Measurements from ENCODE around the gene EFCAB6. TPM values are rescaled to one million over a fixed set of nuclear protein-coding genes. Genes with fewer than 3 reads are reported as not detected.

Gene EFCAB6
- total and polyA plus RNA-seq, 2 donors, result 1.1 to 1.4 TPM

GRCh38 chr22:43821606-43822425 lies 9.7 kb upstream of the EFCAB6 start:
- 79% methylated on average over 22 of the region's 22 CpGs for WGBS
- DNase-seq (ENCODE audit: low read depth in 6 of 9, low spot score in 9 of 9), result no peak
- no peaks in the 10 kb centered on the region for H3K36me3 ChIP-seq (ENCODE audit: control insufficient read depth in 2 of 2, insufficient read depth in 2 of 2, low read length in 1 of 2)
- peaks cover 0 to 3% of the 10 kb centered on the region in 2 donors for H3K4me1 ChIP-seq (ENCODE audit: control insufficient read depth in 2 of 2, insufficient read depth in 2 of 2, low read length in 2 of 2)
- no peak overlapping the region for H3K4me3 ChIP-seq (ENCODE audit: low read length in 2 of 2)
- H3K27ac ChIP-seq (ENCODE audit: low read depth in 1 of 2, low read length in 1 of 2), result no peak overlapping the region
- no peaks in the 10 kb centered on the region for H3K9me3 ChIP-seq (ENCODE audit: control insufficient read depth in 2 of 2, insufficient read depth in 1 of 2, low read length in 1 of 2)
- no peaks in the 10 kb centered on the region for H3K27me3 ChIP-seq (ENCODE audit: control insufficient read depth in 2 of 2, insufficient read depth in 1 of 2, low read length in 1 of 2)

GRCh38 chr22:43820651-43821305 lies 8.7 kb upstream of the EFCAB6 start:
- no peaks in the 10 kb centered on the region for H3K4me1 ChIP-seq (ENCODE audit: control insufficient read depth in 2 of 2, insufficient read depth in 2 of 2, low read length in 2 of 2)
- no peak for DNase-seq (ENCODE audit: low read depth in 6 of 9, low spot score in 9 of 9)
- H3K4me3 ChIP-seq (ENCODE audit: low read length in 2 of 2), result no peak overlapping the region
- H3K27me3 ChIP-seq (ENCODE audit: control insufficient read depth in 2 of 2, insufficient read depth in 1 of 2, low read length in 1 of 2), result no peaks in the 10 kb centered on the region
- no peak overlapping the region for H3K27ac ChIP-seq (ENCODE audit: low read depth in 1 of 2, low read length in 1 of 2)
- H3K9me3 ChIP-seq (ENCODE audit: control insufficient read depth in 2 of 2, insufficient read depth in 1 of 2, low read length in 1 of 2), result no peaks in the 10 kb centered on the region
- 87% methylated on average over 18 of the region's 18 CpGs for WGBS
- no peaks in the 10 kb centered on the region for H3K36me3 ChIP-seq (ENCODE audit: control insufficient read depth in 2 of 2, insufficient read depth in 2 of 2, low read length in 1 of 2)

GRCh38 chr22:43819931-43820640 lies 8.0 kb upstream of the EFCAB6 start:
- H3K36me3 ChIP-seq (ENCODE audit: control insufficient read depth in 2 of 2, insufficient read depth in 2 of 2, low read length in 1 of 2), result no peaks in the 10 kb centered on the region
- WGBS, result 92% methylated on average over 13 of the region's 13 CpGs
- DNase-seq (ENCODE audit: low read depth in 6 of 9, low spot score in 9 of 9), result no peak
- no peaks in the 10 kb centered on the region for H3K4me1 ChIP-seq (ENCODE audit: control insufficient read depth in 2 of 2, insufficient read depth in 2 of 2, low read length in 2 of 2)
- H3K27me3 ChIP-seq (ENCODE audit: control insufficient read depth in 2 of 2, insufficient read depth in 1 of 2, low read length in 1 of 2), result no peaks in the 10 kb centered on the region
- H3K9me3 ChIP-seq (ENCODE audit: control insufficient read depth in 2 of 2, insufficient read depth in 1 of 2, low read length in 1 of 2), result no peaks in the 10 kb centered on the region
- no peak overlapping the region for H3K27ac ChIP-seq (ENCODE audit: low read depth in 1 of 2, low read length in 1 of 2)
- H3K4me3 ChIP-seq (ENCODE audit: low read length in 2 of 2), result no peak overlapping the region

GRCh38 chr22:43819421-43819921 lies 7.4 kb upstream of the EFCAB6 start:
- H3K4me1 ChIP-seq (ENCODE audit: control insufficient read depth in 2 of 2, insufficient read depth in 2 of 2, low read length in 2 of 2), result no peaks in the 10 kb centered on the region
- 94% methylated on average over 12 of the region's 12 CpGs for WGBS
- H3K36me3 ChIP-seq (ENCODE audit: control insufficient read depth in 2 of 2, insufficient read depth in 2 of 2, low read length in 1 of 2), result no peaks in the 10 kb centered on the region
- H3K27me3 ChIP-seq (ENCODE audit: control insufficient read depth in 2 of 2, insufficient read depth in 1 of 2, low read length in 1 of 2), result no peaks in the 10 kb centered on the region
- H3K27ac ChIP-seq (ENCODE audit: low read depth in 1 of 2, low read length in 1 of 2), result no peak overlapping the region
- no peak overlapping the region for H3K4me3 ChIP-seq (ENCODE audit: low read length in 2 of 2)
- DNase-seq (ENCODE audit: low read depth in 6 of 9, low spot score in 9 of 9), result no peak
- no peaks in the 10 kb centered on the region for H3K9me3 ChIP-seq (ENCODE audit: control insufficient read depth in 2 of 2, insufficient read depth in 1 of 2, low read length in 1 of 2)

- Histone ChIP-seq H3K9me3 (ENCODE audit: control insufficient read depth in 2 of 2, insufficient read depth in 1 of 2, low read length in 1 of 2) (no peaks in the 10 kb centered on the region), H3K36me3 (ENCODE audit: control insufficient read depth in 2 of 2, insufficient read depth in 2 of 2, low read length in 1 of 2) (no peaks in the 10 kb centered on the region), H3K27ac (ENCODE audit: low read depth in 1 of 2, low read length in 1 of 2) (no peak overlapping the region), H3K4me3 (ENCODE audit: low read length in 2 of 2) (no peak overlapping the region), H3K4me1 (ENCODE audit: control insufficient read depth in 2 of 2, insufficient read depth in 2 of 2, low read length in 2 of 2) (no peaks in the 10 kb centered on the region), H3K27me3 (ENCODE audit: control insufficient read depth in 2 of 2, insufficient read depth in 1 of 2, low read length in 1 of 2) (no peaks in the 10 kb centered on the region)
- 94% methylated on average over 11 of the region's 11 CpGs for WGBS
- DNase-seq (ENCODE audit: low read depth in 6 of 9, low spot score in 9 of 9), result no peak
These were observed 6.9 kb upstream of the EFCAB6 start for GRCh38 chr22:43818981-43819380.

- no peaks in the 10 kb centered on the region for H3K9me3 ChIP-seq (ENCODE audit: control insufficient read depth in 2 of 2, insufficient read depth in 1 of 2, low read length in 1 of 2)
- H3K4me1 ChIP-seq (ENCODE audit: control insufficient read depth in 2 of 2, insufficient read depth in 2 of 2, low read length in 2 of 2), result peaks cover 6 to 11% of the 10 kb centered on the region in 2 donors
- no peaks in the 10 kb centered on the region for H3K27me3 ChIP-seq (ENCODE audit: control insufficient read depth in 2 of 2, insufficient read depth in 1 of 2, low read length in 1 of 2)
- no peaks in the 10 kb centered on the region for H3K36me3 ChIP-seq (ENCODE audit: control insufficient read depth in 2 of 2, insufficient read depth in 2 of 2, low read length in 1 of 2)
- H3K27ac ChIP-seq (ENCODE audit: low read depth in 1 of 2, low read length in 1 of 2), result no peak overlapping the region
- DNase-seq (ENCODE audit: low read depth in 6 of 9, low spot score in 9 of 9), result no peak
- H3K4me3 ChIP-seq (ENCODE audit: low read length in 2 of 2), result no peak overlapping the region
- 97% methylated on average over 9 of the region's 9 CpGs for WGBS
These were observed 5.3 kb upstream of the EFCAB6 start for GRCh38 chr22:43817402-43817801.

- H3K9me3 ChIP-seq (ENCODE audit: control insufficient read depth in 2 of 2, insufficient read depth in 1 of 2, low read length in 1 of 2), result no peaks in the 10 kb centered on the region
- peaks cover 0 to 2% of the 10 kb centered on the region in 2 donors for H3K27me3 ChIP-seq (ENCODE audit: control insufficient read depth in 2 of 2, insufficient read depth in 1 of 2, low read length in 1 of 2)
- H3K27ac ChIP-seq (ENCODE audit: low read depth in 1 of 2, low read length in 1 of 2), result no peak overlapping the region
- peaks cover 12 to 16% of the 10 kb centered on the region in 2 donors for H3K4me1 ChIP-seq (ENCODE audit: control insufficient read depth in 2 of 2, insufficient read depth in 2 of 2, low read length in 2 of 2)
- WGBS, result 98% methylated on average over 5 of the region's 5 CpGs
- H3K4me3 ChIP-seq (ENCODE audit: low read length in 2 of 2), result no peak overlapping the region
- no peak for DNase-seq (ENCODE audit: low read depth in 6 of 9, low spot score in 9 of 9)
- H3K36me3 ChIP-seq (ENCODE audit: control insufficient read depth in 2 of 2, insufficient read depth in 2 of 2, low read length in 1 of 2), result no peaks in the 10 kb centered on the region
These were observed 2.2 kb upstream of the EFCAB6 start for GRCh38 chr22:43814264-43814663.

- H3K4me3 ChIP-seq (ENCODE audit: low read length in 2 of 2), result peak overlapping the region; percentile 62 to 80
- 30% methylated on average over 6 of the region's 6 CpGs for WGBS
- H3K4me1 ChIP-seq (ENCODE audit: control insufficient read depth in 2 of 2, insufficient read depth in 2 of 2, low read length in 2 of 2), result peaks cover 12 to 16% of the 10 kb centered on the region in 2 donors
- no peak overlapping the region for H3K27ac ChIP-seq (ENCODE audit: low read depth in 1 of 2, low read length in 1 of 2)
- H3K9me3 ChIP-seq (ENCODE audit: control insufficient read depth in 2 of 2, insufficient read depth in 1 of 2, low read length in 1 of 2), result no peaks in the 10 kb centered on the region
- H3K36me3 ChIP-seq (ENCODE audit: control insufficient read depth in 2 of 2, insufficient read depth in 2 of 2, low read length in 1 of 2), result no peaks in the 10 kb centered on the region
- no peak for DNase-seq (ENCODE audit: low read depth in 6 of 9, low spot score in 9 of 9)
- H3K27me3 ChIP-seq (ENCODE audit: control insufficient read depth in 2 of 2, insufficient read depth in 1 of 2, low read length in 1 of 2), result peaks cover 0 to 2% of the 10 kb centered on the region in 2 donors
These were observed 785 bp upstream of the EFCAB6 start for GRCh38 chr22:43812890-43813289.

GRCh38 chr22:43811777-43812148 lies 342 bp downstream of the EFCAB6 start:
- Histone ChIP-seq H3K27ac (ENCODE audit: low read depth in 1 of 2, low read length in 1 of 2) (no peak overlapping the region), H3K4me1 (ENCODE audit: control insufficient read depth in 2 of 2, insufficient read depth in 2 of 2, low read length in 2 of 2) (peaks cover 12 to 16% of the 10 kb centered on the region in 2 donors), H3K4me3 (ENCODE audit: low read length in 2 of 2) (peak overlapping the region; percentile 62 to 80), H3K36me3 (ENCODE audit: control insufficient read depth in 2 of 2, insufficient read depth in 2 of 2, low read length in 1 of 2) (no peaks in the 10 kb centered on the region), H3K9me3 (ENCODE audit: control insufficient read depth in 2 of 2, insufficient read depth in 1 of 2, low read length in 1 of 2) (no peaks in the 10 kb centered on the region), H3K27me3 (ENCODE audit: control insufficient read depth in 2 of 2, insufficient read depth in 1 of 2, low read length in 1 of 2) (peaks cover 0 to 2% of the 10 kb centered on the region in 2 donors)
- peak in 2 of 9 donors; percentile 0 to 4 for DNase-seq (ENCODE audit: low read depth in 6 of 9, low spot score in 9 of 9)
- 2% methylated on average over 21 of the region's 21 CpGs for WGBS

All from thymus (tissue), 11 donors.